Chondrocyte (in vitro differentiated cells): ENCODE measurements around the gene TYMP. TPM values are rescaled to one million over a fixed set of nuclear protein-coding genes. Genes with fewer than 3 reads are reported as not detected.

Experiments used
- DNase-seq: peaks from one replicate; pipeline ENCODE4 v3.0.0; 2021; ENCODE audit warnings: mixed read lengths, low spot score
- H3K27ac Mint-ChIP-seq: one replicate; pipeline ENCODE4 v1.8.0; 2021; ENCODE audit warnings: mild to moderate bottlenecking, moderate library complexity, mixed read lengths; ENCODE audit not compliant: unreplicated experiment
- H3K27me3 Mint-ChIP-seq: 2 replicates; pipeline ENCODE4 v1.8.0; 2021; ENCODE audit warnings: low read depth, mixed read lengths
- H3K36me3 Mint-ChIP-seq: 2 replicates; pipeline ENCODE4 v1.8.0; 2021; ENCODE audit warnings: low read depth, mixed read lengths
- H3K4me1 Mint-ChIP-seq: 2 replicates; pipeline ENCODE4 v1.8.0; 2021; ENCODE audit warnings: low read depth, mild to moderate bottlenecking, mixed read lengths
- H3K4me3 Mint-ChIP-seq: one replicate; pipeline ENCODE4 v1.8.0; 2021; ENCODE audit warnings: mild to moderate bottlenecking, moderate library complexity, mixed read lengths; ENCODE audit not compliant: unreplicated experiment
- H3K9me3 Mint-ChIP-seq: 2 replicates; pipeline ENCODE4 v1.8.0; 2021; ENCODE audit warnings: low read depth, mixed read lengths
- CTCF ChIP-seq: fragments of 200-600 bp; sonication (generic); IDR thresholded peaks from 2 replicates; pipeline ENCODE4 v1.5.0; 2021; ENCODE audit warnings: antibody characterized with exemption, mild to moderate bottlenecking, moderate library complexity
- long read RNA-seq: library from polyadenylated mRNA; stranded (forward); transcript quantifications from one replicate; pipeline ENCODE4 v2.0.0, GENCODE V29; 2021
- total RNA-seq: library from RNA; stranded (reverse); gene quantifications from 3 replicates; pipeline ENCODE4 v1.2.1, GENCODE V29; 2021

The TYMP gene
- 12.5 to 39.5 TPM (median 39.3 TPM) in 3 replicates for total RNA-seq
- long read RNA-seq, transcript TYMP-202 (10 exons, 1,614 nt): minor isoform, 18 of 170 reads
- long read RNA-seq, transcript TYMP-208 (9 exons, 1,751 nt): minor isoform, 20 of 170 reads
- long read RNA-seq, transcript TYMP-201 (10 exons, 1,630 nt): major isoform, 80 of 170 reads
- long read RNA-seq, partial matches to known transcripts: 26 of 170 reads
- long read RNA-seq, other reads (novel, unspliced or antisense): 23 of 170 reads

GRCh38 chr22:50529897-50530579, at the start of gene TYMP:
TSS of gene TYMP (minus strand) at chr22:50530012. CDS start at chr22:50529709, 303 bp downstream.
- no peak for TF ChIP-seq CTCF
- H3K27ac Mint-ChIP-seq: peak within 1 kb of the TSS; percentile 82
- H3K36me3 Mint-ChIP-seq: no peaks in the 10 kb centered on the region
- no peaks in the 10 kb centered on the region for H3K27me3 Mint-ChIP-seq
- peaks cover 47% of the 10 kb centered on the region for H3K4me1 Mint-ChIP-seq
- H3K4me3 Mint-ChIP-seq: peak within 1 kb of the TSS; percentile 75
- DNase-seq: no peak
- H3K9me3 Mint-ChIP-seq: no peaks in the 10 kb centered on the region

GRCh38 chr22:50578776-50579310, 49.0 kb upstream of the TYMP start:
- DNase-seq: no peak
- TF ChIP-seq CTCF: no peak
- Mint-ChIP-seq H3K4me3 (no peak overlapping the region), H3K27me3 (no peaks in the 10 kb centered on the region), H3K4me1 (peaks cover 19% of the 10 kb centered on the region), H3K27ac (no peak overlapping the region), H3K9me3 (no peaks in the 10 kb centered on the region), H3K36me3 (peaks cover 9% of the 10 kb centered on the region)

- Mint-ChIP-seq H3K27me3 (no peaks in the 10 kb centered on the region), H3K27ac (no peak within 1 kb of the TSS), H3K4me3 (no peak within 1 kb of the TSS), H3K36me3 (peaks cover 9% of the 10 kb centered on the region), H3K9me3 (no peaks in the 10 kb centered on the region), H3K4me1 (peaks cover 13% of the 10 kb centered on the region)
- no peak for DNase-seq
- TF ChIP-seq CTCF: no peak
Observed at GRCh38 chr22:50577987-50578775, 48.4 kb upstream of the TYMP start, which contains the start of gene CPT1B. TSS of gene CPT1B (minus strand) at chr22:50578427. CDS start at chr22:50577915, 512 bp downstream.

GRCh38 chr22:50577697-50577986, 47.8 kb upstream of the TYMP start:
- H3K36me3 Mint-ChIP-seq: peaks cover 10% of the 10 kb centered on the region
- H3K27me3 Mint-ChIP-seq: no peaks in the 10 kb centered on the region
- no peak for DNase-seq
- no peaks in the 10 kb centered on the region for H3K9me3 Mint-ChIP-seq
- H3K4me1 Mint-ChIP-seq: peaks cover 13% of the 10 kb centered on the region
- H3K27ac Mint-ChIP-seq: no peak overlapping the region
- no peak for TF ChIP-seq CTCF
- H3K4me3 Mint-ChIP-seq: no peak overlapping the region
